CMK (cell line): ENCODE results near the gene WASL.
"Not testable (repeated sequence)": the region's sequence is repeated elsewhere in the genome, so short reads cannot be mapped to it uniquely, and the experiment has no call there.

Source experiments
- DNase-seq: peaks from one replicate; pipeline ENCODE4 v3.0.0-alpha.2; 2010; ENCODE audit warnings: low read depth

WASL gene

DNA sequence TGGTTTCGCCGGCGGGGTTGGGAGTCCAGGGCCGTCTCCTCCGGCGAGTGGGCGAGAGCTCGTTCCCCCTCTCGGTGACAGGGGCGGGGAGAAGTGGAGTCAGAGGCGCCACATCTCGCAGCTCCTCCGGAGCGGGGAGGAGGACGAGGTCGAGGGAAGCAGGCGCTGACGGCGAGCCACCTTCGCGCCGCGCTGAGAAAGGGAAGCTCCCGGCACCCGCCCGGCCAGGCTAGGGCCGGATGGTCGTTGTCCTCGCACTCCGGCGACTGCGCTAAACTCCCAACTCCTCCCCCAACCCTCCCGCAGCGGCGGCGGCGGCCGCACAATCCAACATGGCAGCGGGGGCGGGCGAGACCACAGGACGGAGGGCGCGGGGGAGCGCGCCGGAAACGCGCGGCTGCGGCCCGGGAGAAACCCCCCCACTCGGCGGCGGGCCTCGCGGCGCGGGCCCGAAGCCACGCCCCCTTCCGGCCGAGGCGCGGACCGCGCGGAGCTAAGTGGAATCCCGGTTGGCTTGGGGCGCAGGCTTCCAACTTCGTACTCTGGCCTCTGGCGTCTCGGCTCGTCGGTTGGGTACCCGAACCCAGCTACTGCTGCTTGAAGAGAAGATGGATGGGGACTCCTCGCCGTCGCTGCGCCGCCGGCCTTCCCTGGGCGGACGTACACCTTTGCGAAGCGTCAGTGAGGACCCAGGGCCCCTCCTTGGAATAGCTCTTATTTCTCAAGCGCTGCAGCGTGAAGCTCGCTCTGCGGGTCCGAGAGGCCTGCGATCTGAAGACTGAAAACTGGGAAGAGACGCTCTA is at the start of gene WASL:
TSS of gene WASL (minus strand) at position 270 of the 803 bp plus-strand sequence. CDS start at position 1, 269 bp downstream.
- peak; percentile 67 for DNase-seq

GRCh38 chr7:123797673-123798531 is 49.1 kb upstream of the WASL start:
- no peak for DNase-seq

- DNase-seq, result no peak
These were observed 47.8 kb upstream of the WASL start for GRCh38 chr7:123796568-123796967.

DNA sequence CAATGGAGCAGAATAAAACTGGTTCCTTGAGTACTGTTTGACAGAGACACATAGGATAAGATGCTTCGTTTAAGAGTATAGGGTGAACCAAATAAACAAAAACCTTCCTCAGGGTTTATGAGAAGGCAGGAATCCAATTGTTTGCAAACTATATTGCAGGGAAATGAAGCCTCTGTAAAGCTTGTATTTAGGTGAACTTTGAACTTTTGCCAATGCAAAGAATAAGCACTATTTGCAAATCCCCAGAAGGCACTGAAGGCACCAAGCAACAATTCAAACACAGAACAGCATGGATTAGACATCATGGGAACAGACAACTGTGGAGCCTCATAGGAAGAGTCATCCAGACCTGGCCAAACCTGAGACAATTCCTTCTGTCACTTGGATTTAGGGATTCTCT is 47.1 kb upstream of the WASL start:
- DNase-seq, result no peak

GRCh38 chr7:123795116-123795515 is 46.3 kb upstream of the WASL start:
- DNase-seq, result not testable (repeated sequence)

- DNase-seq, result no peak
These were observed 43.7 kb upstream of the WASL start for GRCh38 chr7:123792547-123792946.

DNA sequence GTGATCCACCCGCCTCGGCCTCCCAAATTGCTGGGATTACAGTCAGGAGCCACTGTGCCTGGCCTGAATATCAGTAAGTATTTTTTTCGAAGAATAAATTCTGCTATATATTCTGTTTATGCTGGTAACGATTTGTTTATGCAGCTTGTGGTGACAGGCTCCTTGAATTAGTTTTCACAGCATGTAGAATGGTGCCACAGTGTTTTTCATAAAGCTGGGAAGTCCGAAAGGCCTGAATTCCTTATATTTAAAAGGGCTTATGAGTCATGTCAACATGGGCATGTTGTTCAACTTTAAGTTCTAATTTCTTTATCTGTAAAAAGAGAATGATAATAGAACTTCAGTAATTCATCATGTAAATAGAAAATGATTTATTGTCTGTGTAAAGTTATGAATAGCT is 42.2 kb upstream of the WASL start:
- no peak for DNase-seq

GRCh38 chr7:123789817-123790216 is 41.0 kb upstream of the WASL start:
- DNase-seq, result no peak

- DNase-seq, result no peak
These were observed 40.5 kb upstream of the WASL start for GRCh38 chr7:123789206-123789784.

- no peak for DNase-seq
These were observed 39.8 kb upstream of the WASL start for GRCh38 chr7:123788584-123788983.

GRCh38 chr7:123787220-123788007 is 38.6 kb upstream of the WASL start:
- no peak for DNase-seq

GRCh38 chr7:123784263-123784662 is 35.5 kb upstream of the WASL start:
- DNase-seq, result no peak

GRCh38 chr7:123783820-123784219 is 35.0 kb upstream of the WASL start:
- no peak for DNase-seq

DNA sequence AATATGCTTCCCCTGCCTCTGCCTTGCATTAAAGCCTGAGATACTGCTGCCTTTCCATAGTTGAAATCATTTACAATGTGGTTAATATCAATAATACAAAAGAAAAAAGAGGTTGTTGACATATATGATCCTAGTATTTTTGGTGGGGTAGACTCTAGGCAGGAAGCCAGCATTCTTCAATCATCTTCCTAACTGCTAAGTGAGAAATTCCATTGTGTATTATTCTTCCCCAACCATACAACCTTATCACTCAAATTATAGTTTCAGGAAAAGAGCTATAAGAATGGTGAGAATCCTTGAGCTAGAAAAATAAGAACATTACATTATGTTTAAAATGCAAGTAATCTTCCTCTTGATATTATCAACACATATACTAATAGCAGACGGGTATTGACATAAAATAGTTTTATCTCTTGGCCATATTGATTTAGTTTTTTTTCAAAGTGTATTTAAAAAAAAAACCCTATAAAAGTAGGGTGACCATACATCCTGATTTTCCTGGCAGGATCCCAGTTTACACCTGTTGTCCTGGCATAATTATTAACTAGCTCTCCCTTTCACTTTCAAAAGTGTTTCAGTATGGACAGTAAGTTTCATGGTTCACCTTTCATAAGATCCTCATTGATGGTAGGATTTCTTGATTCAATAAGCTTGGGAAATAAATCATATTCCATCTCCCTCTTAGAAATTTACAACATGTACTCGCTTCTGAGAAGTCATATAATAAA is 33.4 kb upstream of the WASL start:
- DNase-seq, result no peak

DNA sequence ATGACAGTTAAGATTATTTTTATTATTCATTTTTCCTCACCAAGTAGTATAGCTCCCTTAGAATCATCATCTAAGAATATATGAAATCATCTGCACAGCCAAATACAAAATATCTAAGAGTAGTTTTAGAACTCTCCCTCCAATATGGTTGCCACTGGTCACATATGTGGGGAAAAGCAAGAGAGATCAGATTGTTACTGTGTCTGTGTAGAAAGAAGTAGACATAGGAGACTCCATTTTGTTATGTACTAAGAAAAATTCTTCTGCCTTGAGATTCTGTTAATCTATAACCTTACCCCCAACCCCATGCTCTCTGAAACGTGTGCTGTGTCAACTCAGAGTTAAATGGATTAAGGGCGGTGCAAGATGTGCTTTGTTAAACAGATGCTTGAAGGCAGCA is 31.7 kb upstream of the WASL start:
- DNase-seq, result not testable (repeated sequence)

- DNase-seq, result no peak
These were observed 25.7 kb upstream of the WASL start for GRCh38 chr7:123774496-123774895.

DNA sequence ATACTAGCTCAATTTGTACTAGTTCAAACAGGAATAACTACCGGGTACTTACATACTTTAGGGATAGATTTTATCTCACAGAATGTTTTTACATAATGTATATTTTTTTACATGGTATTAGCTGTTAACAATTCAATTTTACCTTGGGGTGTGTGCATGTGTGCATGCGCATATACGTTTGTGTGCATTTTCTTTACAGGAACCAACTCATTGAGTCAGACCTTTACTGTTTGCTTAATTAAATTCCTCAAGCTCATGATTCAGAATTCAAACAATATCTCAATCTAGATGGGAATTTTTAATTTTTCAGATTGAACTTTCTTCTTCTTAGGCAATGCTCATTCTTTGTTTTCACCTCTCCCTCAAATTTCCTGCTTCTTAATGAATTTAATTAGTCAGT is 24.7 kb upstream of the WASL start:
- no peak for DNase-seq

- DNase-seq, result no peak
These were observed 23.8 kb upstream of the WASL start for GRCh38 chr7:123772652-123773051.

- DNase-seq, result no peak
These were observed 23.0 kb upstream of the WASL start for GRCh38 chr7:123771846-123772245.

DNA sequence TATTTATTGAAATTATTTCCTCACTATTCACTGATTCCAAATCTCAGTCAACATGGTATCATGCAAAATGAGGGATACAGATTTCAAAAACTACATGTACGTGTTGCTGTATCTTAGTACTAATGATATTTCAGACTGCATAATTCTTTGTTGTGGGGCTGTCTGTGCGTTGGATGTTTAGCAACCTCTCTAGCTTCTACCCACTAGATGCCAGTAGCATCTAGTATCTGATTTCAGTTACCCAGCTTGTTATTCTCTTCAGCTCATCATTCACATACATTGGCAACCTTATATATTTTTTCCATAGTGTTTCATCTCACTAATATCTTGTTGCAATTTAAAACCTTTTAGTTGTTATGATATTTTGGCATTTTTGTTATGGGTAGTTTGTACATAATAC is 22.5 kb upstream of the WASL start:
- DNase-seq, result no peak

DNA sequence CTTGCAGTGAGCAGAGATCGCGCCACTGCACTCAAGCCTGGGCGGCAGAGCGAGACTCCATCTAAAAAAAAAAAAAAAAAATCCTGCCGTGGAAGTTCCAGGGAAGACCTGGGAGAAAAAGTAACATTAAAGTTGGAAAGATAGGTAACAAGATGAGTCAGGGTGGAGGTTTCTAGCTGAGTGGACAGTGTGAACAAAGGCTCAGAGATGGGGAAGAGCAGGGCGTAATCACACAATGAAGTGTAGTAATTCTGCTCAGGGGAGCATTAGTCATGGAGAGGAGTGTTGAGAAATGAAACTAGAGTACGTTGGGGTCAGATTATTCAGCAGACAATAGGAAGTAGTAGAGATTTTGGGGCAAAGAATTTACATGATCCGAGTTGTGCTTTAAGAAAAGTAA is 21.6 kb upstream of the WASL start:
- no peak for DNase-seq
